GM21786 (cell line): Measurements from ENCODE around the gene DLGAP1.

Experiments used
- ATAC-seq: cut with Tn5 transposase; IDR thresholded peaks from one replicate; pipeline ENCODE4 v1.9.1; 2021; ENCODE audit not compliant: unreplicated experiment

The DLGAP1 gene

GRCh38 chr18:3874125-3874524, 581.0 kb downstream of the DLGAP1 start:
- ATAC-seq = no peak

DNA sequence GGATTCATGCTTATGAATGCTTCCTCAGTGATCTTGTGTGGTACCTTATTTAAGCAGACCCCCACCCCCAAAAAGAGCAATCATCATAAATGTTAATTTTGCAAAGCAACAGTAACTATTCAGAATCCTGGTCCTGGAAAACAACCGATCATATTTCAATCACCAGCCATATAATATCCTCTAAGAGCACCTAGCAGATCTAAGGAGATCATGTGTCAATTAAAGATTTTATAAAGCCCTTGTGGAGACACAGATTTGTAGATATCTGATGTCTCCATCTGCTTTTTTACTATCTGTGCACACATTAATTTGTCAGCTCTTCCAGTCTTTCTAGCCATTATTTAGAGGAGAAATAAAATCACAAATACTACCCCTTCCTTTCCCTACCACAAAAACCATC, 581.4 kb downstream of the DLGAP1 start:
- no peak for ATAC-seq

- ATAC-seq = no peak
These were observed 581.9 kb downstream of the DLGAP1 start for GRCh38 chr18:3873211-3873610.

GRCh38 chr18:3872641-3873040, 582.5 kb downstream of the DLGAP1 start:
- ATAC-seq = no peak

DNA sequence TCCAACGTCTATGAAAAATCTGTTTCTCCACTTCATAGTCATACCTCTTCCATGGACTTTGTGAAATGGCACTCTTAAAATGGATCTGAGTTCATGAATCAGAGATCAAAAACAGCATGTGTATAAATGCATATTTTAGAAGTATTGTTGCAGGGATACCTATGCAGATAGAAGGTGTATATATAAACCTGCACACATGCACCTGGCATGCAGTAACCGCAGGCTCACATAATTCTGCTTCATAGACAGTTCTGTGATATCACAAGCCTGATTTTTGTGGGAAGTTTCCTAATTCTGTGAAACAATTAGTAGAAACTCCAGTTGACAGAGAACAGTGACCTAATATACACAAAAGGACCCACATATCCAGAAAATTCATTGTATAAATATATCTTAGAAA, 583.4 kb downstream of the DLGAP1 start:
- ATAC-seq = no peak

GRCh38 chr18:3870914-3871313, 584.2 kb downstream of the DLGAP1 start:
- ATAC-seq = no peak

- ATAC-seq = no peak
These were observed 585.3 kb downstream of the DLGAP1 start for GRCh38 chr18:3869848-3870247.

DNA sequence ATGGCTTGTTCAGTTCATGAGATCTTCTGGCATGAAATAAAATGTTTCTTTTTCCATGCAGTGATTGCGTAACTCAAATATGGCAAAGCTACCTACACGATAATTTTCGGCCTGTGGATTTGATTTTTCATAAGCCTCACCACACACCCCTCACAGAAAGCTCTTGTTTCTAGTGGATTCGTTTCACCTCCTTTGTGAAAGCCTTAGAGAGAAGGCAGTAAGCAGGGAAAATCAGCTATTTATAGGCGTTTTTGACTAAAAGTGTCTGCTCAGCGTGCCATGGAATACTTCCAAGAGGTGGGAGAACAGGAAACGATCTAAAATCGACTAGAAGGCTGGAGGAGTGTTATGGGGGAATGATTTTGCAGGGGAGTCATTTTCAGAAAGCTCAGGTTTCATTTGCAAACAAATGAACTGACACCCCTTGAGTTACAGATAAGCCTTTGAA, 587.2 kb downstream of the DLGAP1 start:
- ATAC-seq = no peak

- no peak for ATAC-seq
These were observed 587.9 kb downstream of the DLGAP1 start for GRCh38 chr18:3867236-3867635.

- ATAC-seq = no peak
These were observed 590.3 kb downstream of the DLGAP1 start for GRCh38 chr18:3864669-3865298.

DNA sequence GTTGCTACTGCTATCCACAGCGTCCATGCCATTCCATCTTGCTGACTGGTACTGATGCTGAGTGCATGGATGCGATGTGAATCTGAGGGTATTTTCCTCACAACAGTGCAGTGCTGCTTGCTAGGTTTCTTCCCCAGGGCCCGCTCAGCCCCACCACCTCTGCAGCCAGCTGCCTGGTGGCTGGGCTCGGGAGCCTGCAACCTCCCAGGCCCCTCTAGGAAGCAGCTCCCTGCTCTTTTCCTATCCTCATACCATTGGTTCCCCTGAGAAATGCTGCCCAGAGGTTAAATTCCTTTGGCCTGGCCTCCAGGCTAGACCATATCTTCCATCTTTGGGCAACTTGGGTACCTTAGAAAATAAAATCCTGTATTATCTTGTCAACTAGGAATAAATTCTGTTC, 591.5 kb downstream of the DLGAP1 start:
- ATAC-seq = no peak

DNA sequence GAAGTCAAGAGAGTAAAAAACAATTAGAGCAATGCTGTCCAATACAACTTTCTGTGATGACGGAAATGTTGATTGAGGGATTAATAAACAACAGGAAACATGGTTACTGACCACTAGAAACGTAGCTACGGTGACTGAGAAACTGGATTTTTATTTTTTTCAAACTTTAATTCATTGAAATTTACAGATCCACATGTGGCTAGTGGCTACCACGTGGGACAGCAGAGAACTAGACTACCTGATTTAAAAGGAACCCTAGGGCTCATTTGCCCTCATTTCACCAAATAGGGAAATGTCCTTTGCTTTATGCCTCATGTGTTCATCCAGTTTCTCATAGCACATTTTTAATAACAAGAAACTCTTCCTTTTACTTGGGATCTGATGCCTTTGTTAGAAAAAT, 592.1 kb downstream of the DLGAP1 start:
- ATAC-seq = no peak

DNA sequence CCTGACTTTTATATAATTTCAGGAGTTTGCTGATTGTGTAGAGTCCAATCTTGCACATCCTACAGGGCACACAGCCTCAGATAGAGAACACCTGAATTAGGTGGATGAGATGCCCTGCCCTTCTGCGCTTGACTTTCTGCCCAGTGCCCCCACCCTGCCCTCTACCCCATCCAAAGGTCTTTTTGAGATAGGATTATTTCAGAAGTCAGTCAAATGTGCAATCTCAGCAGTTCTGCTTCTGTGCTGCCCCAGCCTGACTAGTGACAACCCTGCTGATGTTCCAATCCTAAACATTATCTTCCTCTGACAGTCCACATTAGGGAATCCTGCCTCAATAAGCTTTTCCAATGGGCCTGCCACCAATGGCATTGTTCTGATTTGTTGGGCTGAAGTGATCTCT, 593.6 kb downstream of the DLGAP1 start:
- ATAC-seq = no peak

DNA sequence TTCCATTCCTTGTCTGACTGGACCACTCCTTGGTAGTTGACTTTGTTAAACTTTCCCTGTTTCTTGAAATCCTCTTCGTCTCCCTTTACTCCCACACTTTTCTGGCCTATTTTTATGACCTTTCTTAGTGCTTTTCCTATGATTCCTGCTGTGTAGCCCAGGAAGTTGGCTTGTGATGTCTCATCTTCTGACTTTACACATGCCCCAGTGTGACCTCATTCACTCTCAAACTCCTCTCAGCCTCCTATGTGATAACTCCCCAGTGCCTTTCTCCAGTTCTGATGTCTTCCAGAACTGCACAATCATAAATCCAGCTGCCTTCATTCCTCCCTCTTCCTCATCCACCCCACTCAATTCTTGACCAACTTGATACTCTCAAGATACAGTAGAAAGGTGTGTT, 597.6 kb downstream of the DLGAP1 start:
- no peak for ATAC-seq

GRCh38 chr18:3855966-3856365, 599.1 kb downstream of the DLGAP1 start:
- ATAC-seq = no peak

GRCh38 chr18:3852321-3852720, 602.8 kb downstream of the DLGAP1 start:
- no peak for ATAC-seq

GRCh38 chr18:3851159-3851558, 603.9 kb downstream of the DLGAP1 start:
- ATAC-seq = no peak

- no peak for ATAC-seq
These were observed 606.8 kb downstream of the DLGAP1 start for GRCh38 chr18:3848316-3848715.

- ATAC-seq = no peak
These were observed 609.9 kb downstream of the DLGAP1 start for GRCh38 chr18:3845161-3845560.

GRCh38 chr18:3842844-3843243, 612.3 kb downstream of the DLGAP1 start:
- no peak for ATAC-seq

DNA sequence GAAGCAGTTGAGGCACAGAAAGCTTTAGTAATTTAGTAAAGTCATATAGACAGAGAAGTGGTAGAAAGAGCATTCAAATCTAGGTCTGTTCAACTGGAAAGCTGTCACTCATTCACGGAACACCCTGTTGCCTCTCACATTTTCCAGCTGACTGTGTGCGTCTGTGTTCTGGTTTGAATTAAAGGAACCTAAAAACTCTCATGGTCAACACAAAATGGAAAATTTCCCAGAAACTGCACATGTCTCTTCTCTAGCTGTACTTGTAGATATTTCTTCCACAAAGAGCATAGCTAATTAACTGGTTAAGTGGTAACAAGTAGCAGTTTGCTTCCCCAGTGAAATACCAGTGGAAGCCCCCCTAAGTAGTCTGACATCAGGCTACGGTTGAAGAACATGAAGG, 614.3 kb downstream of the DLGAP1 start:
- no peak for ATAC-seq

DNA sequence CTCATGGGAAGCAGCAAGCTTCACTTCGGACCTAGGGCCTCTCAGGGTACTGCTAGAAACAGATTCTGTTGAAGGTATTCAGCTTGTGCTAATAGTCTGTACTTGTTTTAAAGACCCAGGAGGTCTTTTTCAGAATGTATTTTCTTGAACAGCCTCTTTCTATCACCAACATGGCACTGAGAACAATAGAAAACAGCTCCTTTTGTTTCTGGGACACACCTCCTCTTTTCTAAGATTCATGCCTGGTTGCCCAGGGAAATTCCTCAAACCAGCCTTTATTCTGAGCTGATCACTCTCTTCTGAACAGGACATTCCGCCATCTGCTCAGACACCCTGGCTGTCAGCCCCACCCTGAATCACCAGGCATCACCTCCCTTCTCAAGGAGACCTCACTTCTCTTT, 615.5 kb downstream of the DLGAP1 start:
- no peak for ATAC-seq
